Stimulated activated CD4-positive, alpha-beta T cell treated with anti-CD3 and anti-CD28 coated beads, Interleukin-2, amount 100 ng/mL, for 4 hours (primary cell): Measurements from ENCODE around the gene CBX7.

Experiments used
- DNase-seq: peaks from one replicate; pipeline ENCODE4 v3.0.0-alpha.2; 2020; ENCODE audit warnings: low read depth

CBX7 gene

GRCh38 chr22:39147335-39148025 is 5.0 kb downstream of the CBX7 start:
- DNase-seq = no peak

DNA sequence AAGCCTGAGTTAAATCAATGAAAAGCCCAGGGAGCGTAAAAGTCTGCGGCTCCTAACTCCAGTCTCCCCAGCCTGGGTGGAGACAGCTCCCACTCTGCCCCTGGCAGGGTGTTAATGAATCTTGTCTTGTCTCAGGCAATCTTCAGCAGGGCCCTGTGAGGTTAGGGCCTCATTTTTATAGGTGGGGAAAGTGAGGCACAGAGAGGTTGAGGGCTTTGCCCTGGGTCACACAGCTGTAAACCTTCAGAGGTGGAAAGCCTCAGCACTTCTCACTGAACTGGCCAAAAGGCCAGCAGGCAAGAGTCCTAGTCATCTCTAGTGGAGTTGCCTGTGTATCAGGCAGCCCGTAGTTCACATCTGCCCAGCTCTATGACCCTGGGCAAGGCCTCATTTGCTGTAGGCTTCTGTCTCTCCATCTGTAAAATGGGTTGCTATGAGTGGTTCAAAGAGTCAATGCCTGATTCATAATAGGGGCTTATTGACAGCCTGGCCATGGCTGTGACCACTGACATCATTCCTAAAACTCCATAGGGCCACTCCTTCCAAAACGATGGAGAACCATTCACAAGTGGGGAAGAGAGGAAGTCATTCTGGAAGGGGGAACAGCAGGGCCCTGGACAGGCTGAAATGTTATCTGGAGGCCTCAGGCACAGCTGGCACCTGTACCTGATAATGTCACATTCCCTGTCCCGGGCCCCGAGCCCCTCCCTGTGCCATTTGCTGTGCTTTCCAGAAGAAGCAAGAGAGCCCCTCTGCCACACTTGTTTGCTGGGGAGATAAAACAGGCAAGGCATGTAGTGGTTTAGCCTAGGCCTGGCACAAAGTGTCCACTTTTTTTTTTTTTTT is 6.0 kb downstream of the CBX7 start:
- DNase-seq = no peak

DNA sequence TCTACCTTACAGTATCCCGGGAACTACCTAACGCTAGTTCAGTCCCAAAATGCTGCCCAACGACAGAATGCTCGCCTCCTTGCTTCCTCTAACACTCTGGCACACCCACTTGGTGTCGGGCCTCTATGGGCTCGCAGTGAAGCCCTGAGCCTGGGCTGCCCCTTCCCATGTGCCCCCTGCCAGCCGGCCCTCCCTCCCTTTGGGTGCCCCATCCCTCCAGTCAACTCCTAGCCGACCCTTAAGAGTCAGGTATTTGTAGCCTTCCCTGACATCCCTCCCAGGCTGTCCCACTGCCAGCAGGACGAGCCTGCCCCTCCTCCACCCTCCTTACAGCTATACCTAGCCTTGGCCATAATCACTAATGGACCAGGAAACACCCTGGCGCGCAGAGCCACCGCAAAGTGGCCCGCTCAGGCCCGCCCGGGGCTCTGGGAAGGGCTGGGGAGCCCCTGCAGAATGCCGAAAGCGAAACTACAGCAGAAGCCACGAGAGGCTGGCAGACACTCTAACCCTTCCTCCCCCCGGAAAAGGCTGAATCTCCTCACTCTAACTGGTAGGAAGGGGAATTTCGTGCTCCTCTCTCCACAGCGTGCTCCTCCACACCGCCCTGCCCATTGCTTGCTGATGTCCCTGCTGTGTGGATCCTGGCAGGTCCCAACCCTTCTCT is 8.2 kb downstream of the CBX7 start:
- DNase-seq = peak; percentile 53

- DNase-seq = no peak
Observed at GRCh38 chr22:39142088-39142680, 10.3 kb downstream of the CBX7 start.

DNA sequence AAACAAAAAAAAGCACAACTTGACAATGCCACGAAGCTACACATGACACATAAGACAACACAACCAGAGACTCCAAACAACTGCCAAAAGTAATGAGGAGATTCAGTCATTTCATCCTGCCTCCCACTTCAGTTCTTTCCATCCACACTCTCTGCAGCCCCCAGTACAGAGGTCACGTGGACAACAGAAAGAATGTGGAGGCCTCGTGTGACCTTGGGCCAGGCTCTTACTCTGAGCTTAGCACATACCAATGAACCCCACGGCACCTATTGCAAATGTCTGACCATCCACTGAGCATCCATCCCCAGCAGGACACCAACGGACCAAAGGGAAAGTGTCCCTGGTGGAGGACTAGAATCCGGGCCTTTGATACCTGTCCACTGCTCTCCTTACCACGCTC is 12.5 kb downstream of the CBX7 start:
- no peak for DNase-seq

- DNase-seq = no peak
Observed at GRCh38 chr22:39138357-39138997, 14.0 kb downstream of the CBX7 start.

DNA sequence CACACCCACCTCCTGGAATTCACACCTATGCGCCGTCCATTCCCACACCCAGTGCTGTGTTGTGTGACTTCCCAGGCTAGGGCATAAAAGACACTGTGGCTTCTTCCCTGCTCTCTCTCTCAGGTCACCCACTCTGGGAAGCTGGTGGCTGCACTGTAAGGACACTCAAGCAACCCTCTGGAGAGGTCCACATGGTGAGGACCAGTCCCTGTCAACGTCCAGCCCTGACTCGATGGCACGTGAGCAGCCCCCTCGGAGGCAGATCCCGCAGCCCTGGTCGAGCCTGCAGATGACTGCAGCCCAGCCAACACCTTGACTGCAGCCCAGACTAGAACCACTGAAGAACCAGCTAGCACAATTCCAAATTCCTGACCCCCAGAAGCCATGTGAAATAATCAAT is 16.2 kb downstream of the CBX7 start:
- DNase-seq = no peak

GRCh38 chr22:39135092-39135896 is 17.2 kb downstream of the CBX7 start:
- no peak for DNase-seq

- DNase-seq = no peak
Observed at GRCh38 chr22:39134366-39135091, 18.0 kb downstream of the CBX7 start.

DNA sequence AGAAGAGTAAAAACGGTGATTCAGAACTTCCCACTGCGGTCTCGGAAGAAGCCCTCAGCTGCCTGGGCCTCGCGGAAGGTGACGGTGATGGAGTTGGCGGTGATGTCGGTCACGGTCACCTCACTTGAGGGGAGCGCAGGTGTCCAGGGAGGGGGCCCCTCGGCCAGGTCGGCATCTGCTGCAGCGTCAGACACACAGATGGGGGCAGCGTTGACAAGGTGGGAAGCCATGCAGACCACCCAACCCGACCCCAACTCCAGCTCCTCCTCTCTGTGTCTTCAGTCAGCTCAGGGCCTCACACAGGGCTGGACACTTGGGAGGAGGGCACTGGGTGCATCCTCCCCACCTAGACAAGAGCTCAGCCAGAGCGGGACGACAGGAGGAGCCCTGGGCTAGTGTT is 18.6 kb downstream of the CBX7 start:
- DNase-seq = no peak

- no peak for DNase-seq
Observed at GRCh38 chr22:39132871-39133524, 19.5 kb downstream of the CBX7 start.

- no peak for DNase-seq
Observed at GRCh38 chr22:39132281-39132680, 20.2 kb downstream of the CBX7 start.

DNA sequence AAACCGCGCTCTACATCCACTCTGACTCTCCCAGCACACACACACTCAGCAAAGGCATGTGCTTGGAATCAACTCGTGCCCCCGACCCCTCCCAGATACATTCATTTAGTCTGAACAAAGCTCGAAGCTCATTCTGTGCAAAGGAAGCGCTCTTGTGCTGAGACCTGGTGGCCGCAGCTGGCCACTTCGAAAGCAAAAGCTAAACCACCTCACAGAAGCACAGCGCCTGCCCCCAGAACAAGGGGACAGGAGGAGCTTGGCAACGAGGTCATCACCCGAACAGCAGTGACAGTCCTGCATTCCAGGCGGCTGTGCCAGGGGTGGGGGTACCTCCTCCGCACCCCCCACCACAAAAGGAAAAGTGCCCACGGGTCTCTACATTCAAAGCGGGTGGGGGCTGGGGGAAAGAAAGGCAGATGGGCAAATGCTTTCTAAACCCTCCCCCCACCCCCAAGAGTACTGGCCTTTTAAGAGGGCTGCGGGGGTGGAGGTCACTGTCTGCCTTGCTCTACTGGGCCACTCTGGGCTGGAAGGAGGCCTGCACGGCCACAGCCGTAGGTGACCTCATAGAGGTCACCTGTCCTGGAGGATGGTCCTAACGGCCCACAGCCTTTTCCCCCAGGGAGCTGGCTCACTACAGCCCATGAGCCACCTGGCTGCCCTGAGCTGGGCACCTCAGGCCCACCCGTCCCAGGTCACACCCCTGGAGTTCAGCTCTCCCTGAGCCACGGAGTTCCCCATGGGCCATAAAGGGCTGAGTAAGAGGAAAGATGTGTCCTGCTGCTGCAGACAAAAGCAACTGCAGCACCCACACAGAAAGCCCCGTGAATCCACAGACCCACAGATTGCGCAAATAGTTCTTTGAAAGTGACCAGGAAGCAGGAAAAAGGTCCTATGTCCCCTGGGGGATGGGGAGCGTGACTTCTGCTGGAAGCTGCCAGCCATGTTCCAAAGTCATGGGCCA is 21.3 kb downstream of the CBX7 start:
- no peak for DNase-seq

- no peak for DNase-seq
Observed at GRCh38 chr22:39130152-39130704, 22.3 kb downstream of the CBX7 start.

GRCh38 chr22:39129746-39130145 is 22.7 kb downstream of the CBX7 start:
- no peak for DNase-seq

- no peak for DNase-seq
Observed at GRCh38 chr22:39129081-39129480, 23.4 kb downstream of the CBX7 start.

- DNase-seq = no peak
Observed at GRCh38 chr22:39128508-39128907, 24.0 kb downstream of the CBX7 start.

- DNase-seq = no peak
Observed at GRCh38 chr22:39125622-39126021, 26.9 kb downstream of the CBX7 start.
